IMR-90 (cell line): ENCODE measurements around the gene RASGRP1. TPM values are rescaled to one million over a fixed set of nuclear protein-coding genes. Genes with fewer than 3 reads are reported as not detected.

Source experiments
- ATAC-seq: fragments of 200-7000 bp; cut with Tn5 transposase; 2 replicates; pipeline ENCODE4 v1.9.1; 2020; ENCODE audit warnings: low read depth, mild to moderate bottlenecking, moderate library complexity
- BruUV-seq: library from RNA; stranded (reverse); fragments of 400-500 nt; replicated peaks from 2 replicates; lab custom pipeline; 2021; lab: Mats Ljungman, UMichigan
- CTCF ChIA-PET: fragments of 300-600 bp; formaldehyde crosslinking; extraction: SDS; loops from one replicate; lab custom pipeline; 2021; ENCODE audit warnings: antibody characterized with exemption; lab: Yijun Ruan, JAX
- POLR2A ChIA-PET: fragments of 300-600 bp; sonication (Branson Sonifier 250); formaldehyde crosslinking; loops from one replicate; lab custom pipeline; 2022; ENCODE audit warnings: antibody characterized with exemption; ENCODE audit not compliant: unreplicated experiment; lab: Charles Lee
- DNase-seq: peaks from one replicate; pipeline ENCODE4 v3.0.0; 2013
- H2AFZ ChIP-seq: replicated peaks from 2 replicates; pipeline ENCODE3; 2013; ENCODE audit warnings: low read length, mild to moderate bottlenecking; ENCODE audit not compliant: poor library complexity
- H2AK5ac ChIP-seq: 2 replicates; pipeline ENCODE4 v1.6.1; 2013; ENCODE audit warnings: low read depth, low read length, inconsistent platforms
- H2AK9ac ChIP-seq: replicated peaks from 2 replicates; pipeline ENCODE3; 2013; ENCODE audit warnings: mild to moderate bottlenecking, low read depth, low read length, moderate library complexity; ENCODE audit not compliant: poor library complexity
- H2BK120ac ChIP-seq: 2 replicates; pipeline ENCODE4 v1.6.1; 2013; ENCODE audit warnings: low read depth, low read length, inconsistent platforms
- H2BK15ac ChIP-seq: 3 replicates; pipeline ENCODE4 v1.6.1; 2013; ENCODE audit warnings: low read depth, low read length, inconsistent platforms
- H2BK20ac ChIP-seq: 2 replicates; pipeline ENCODE4 v1.6.1; 2013; ENCODE audit warnings: low read depth, mild to moderate bottlenecking, inconsistent platforms, low read length, moderate library complexity
- H2BK5ac ChIP-seq: 2 replicates; pipeline ENCODE4 v1.6.1; 2013; ENCODE audit warnings: mild to moderate bottlenecking, low read depth, low read length, inconsistent platforms; ENCODE audit not compliant: poor library complexity, severe bottlenecking
- H3K14ac ChIP-seq: replicated peaks from 2 replicates; pipeline ENCODE4 v1.6.1; 2013; ENCODE audit warnings: low read depth, low read length, inconsistent platforms
- H3K18ac ChIP-seq: 2 replicates; pipeline ENCODE4 v1.6.1; 2013; ENCODE audit warnings: low read depth, low read length, control low read depth
- H3K23ac ChIP-seq: 2 replicates; pipeline ENCODE4 v1.6.1; 2013; ENCODE audit warnings: low read depth, low read length, inconsistent platforms
- H3K27ac ChIP-seq: 2 replicates; pipeline ENCODE4 v1.5.1; 2013; ENCODE audit warnings: mild to moderate bottlenecking, control low read depth, low read length; ENCODE audit not compliant: insufficient read depth
- H3K27me3 ChIP-seq: 2 replicates; pipeline ENCODE4 v1.6.1; 2013; ENCODE audit warnings: low read length; ENCODE audit not compliant: control insufficient read depth, insufficient read depth
- H3K36me3 ChIP-seq: 2 replicates; pipeline ENCODE4 v1.6.1; 2013; ENCODE audit warnings: low read length, mixed read lengths; ENCODE audit not compliant: control insufficient read depth, insufficient read depth
- H3K4ac ChIP-seq: 2 replicates; pipeline ENCODE4 v1.6.1; 2013; ENCODE audit warnings: low read depth, low read length, inconsistent platforms
- H3K4me1 ChIP-seq: 2 replicates; pipeline ENCODE4 v1.6.1; 2013; ENCODE audit warnings: low read length, mixed read lengths; ENCODE audit not compliant: control insufficient read depth, insufficient read depth
- H3K4me2 ChIP-seq: 2 replicates; pipeline ENCODE4 v1.6.1; 2013; ENCODE audit warnings: low read depth, mild to moderate bottlenecking, control low read depth, low read length, moderate library complexity
- H3K4me3 ChIP-seq: 2 replicates; pipeline ENCODE4 v1.5.1; 2013; ENCODE audit warnings: low read depth, mild to moderate bottlenecking, control low read depth, low read length, moderate library complexity; ENCODE audit not compliant: insufficient read depth
- H3K56ac ChIP-seq: 2 replicates; pipeline ENCODE4 v1.6.1; 2013; ENCODE audit warnings: low read length, inconsistent platforms; ENCODE audit not compliant: insufficient read depth; ENCODE audit errors: extremely low read depth
- H3K79me1 ChIP-seq, 2 experiments: 2 replicates each; pipeline ENCODE4 v1.6.1; 2013; ENCODE audit warnings: low read length in 2 of 2, inconsistent platforms in 1 of 2, low read depth in 1 of 2
- H3K9ac ChIP-seq: 2 replicates; pipeline ENCODE4 v1.6.1; 2013; ENCODE audit warnings: low read depth, low read length, control low read depth
- H3K9me1 ChIP-seq: 2 replicates; pipeline ENCODE4 v1.6.1; 2013; ENCODE audit warnings: low read length, inconsistent platforms; ENCODE audit not compliant: insufficient read depth
- H3K9me3 ChIP-seq: 2 replicates; pipeline ENCODE4 v1.6.1; 2013; ENCODE audit warnings: low read length; ENCODE audit not compliant: control insufficient read depth, insufficient read depth
- H4K20me1 ChIP-seq: 2 replicates; pipeline ENCODE4 v1.6.1; 2013; ENCODE audit warnings: low read length, inconsistent platforms; ENCODE audit not compliant: insufficient read depth
- H4K5ac ChIP-seq: 2 replicates; pipeline ENCODE4 v1.6.1; 2013; ENCODE audit warnings: mild to moderate bottlenecking, low read depth, low read length, control low read depth
- H4K8ac ChIP-seq, 2 experiments: 2 replicates each; pipeline ENCODE4 v1.6.1; 2013; ENCODE audit warnings: low read depth in 2 of 2, low read length in 2 of 2, control low read depth in 1 of 2, inconsistent platforms in 1 of 2
- H4K91ac ChIP-seq: 2 replicates; pipeline ENCODE4 v1.6.1; 2013; ENCODE audit warnings: low read depth, low read length, inconsistent platforms; ENCODE audit not compliant: insufficient read depth
- CHD1 ChIP-seq: IDR thresholded peaks from 2 replicates; pipeline ENCODE4 v1.6.1; 2012; ENCODE audit warnings: low read depth, low read length, improper control_type of control experiment
- FOS ChIP-seq: fragments of 150-350 bp; IDR thresholded peaks from 2 replicates; pipeline ENCODE4 v1.6.1; 2016; ENCODE audit warnings: low read depth, low read length
- WGBS, 2 experiments: methylation state at CpG; one replicate each; pipeline versions ENCODE4 v1.1.5 to v1.1.7; 2013; ENCODE audit warnings: missing lambda C conversion rate in 2 of 2; ENCODE audit not compliant: insufficient read length in 1 of 2; ENCODE audit errors: extremely low coverage in 2 of 2; 5-methylcytosine and 5-hydroxymethylcytosine counted together
- dilution Hi-C: fragments of 300-500 bp; cut with HindIII; formaldehyde crosslinking; loops from one replicate; pipeline ENCODE4 v1.14.3; 2018; ENCODE audit warnings: low sequenced_read_pairs; ENCODE audit not compliant: unreplicated experiment
- in situ Hi-C: fragments of 300-500 bp; cut with MboI; formaldehyde crosslinking; loops from 3 replicates; pipeline ENCODE4 v1.14.3; 2019; ENCODE audit warnings: low sequenced_read_pairs, inconsistent platforms, mixed read lengths
- intact Hi-C: fragments of 100-400 bp; cut with micrococcal nuclease; formaldehyde crosslinking; loops from 2 replicates; pipeline ENCODE4 v1.10.0; 2022
- polyA plus RNA-seq, 3 experiments: library from polyadenylated mRNA; depleted of rRNA; stranded (reverse); fragments of >200 nt; gene quantifications; 2 replicates each; pipeline ENCODE4 v1.2.3, GENCODE V29; 2012; ENCODE audit warnings: low replicate concordance in 1 of 3
- total RNA-seq: library from RNA; depleted of rRNA; stranded (reverse); fragments of >200 nt; gene quantifications from 2 replicates; pipeline ENCODE4 v1.2.3, GENCODE V29; 2012

The RASGRP1 gene
- total and polyA plus RNA-seq, 2 of the 4 experiments (the other 2 are of a cell fraction) = 1.4 to 3.2 TPM

GRCh38 chr15:38528294-38528693, 36.3 kb downstream of the RASGRP1 start:
- Histone ChIP-seq H4K5ac (no peak overlapping the region), H3K4me3 (no peak overlapping the region), H3K36me3 (no peaks in the 10 kb centered on the region), H3K14ac (no peak overlapping the region), H4K20me1 (no peaks in the 10 kb centered on the region), H2AK5ac (no peak overlapping the region), H3K9ac (no peak overlapping the region), H3K79me1 (no peaks in the 10 kb centered on the region), H4K91ac (no peak overlapping the region), H4K8ac (no peak overlapping the region), H2BK15ac (no peak overlapping the region), H2AK9ac (no peak overlapping the region), H2AFZ (no peak overlapping the region), H3K4ac (no peak overlapping the region), H3K56ac (no peak overlapping the region), H2BK20ac (no peak overlapping the region), H3K23ac (no peak overlapping the region), H3K18ac (no peak overlapping the region), H3K27ac (no peak overlapping the region), H3K4me2 (no peak overlapping the region), H3K27me3 (no peaks in the 10 kb centered on the region), H3K9me3 (no peaks in the 10 kb centered on the region), H3K9me1 (no peaks in the 10 kb centered on the region), H2BK120ac (no peak overlapping the region), H2BK5ac (no peak overlapping the region), H3K4me1 (peaks cover 4% of the 10 kb centered on the region; the same call in 1 of the 2 replicates)
- TF ChIP-seq FOS (peak; percentile 15; the same call in 1 of the 2 replicates), CHD1 (no peak)
- dilution Hi-C loops = no loop called here
- intact Hi-C loops = no loop called here
- ChIA-PET POLR2A (no interaction called here), CTCF (no interaction called here)
- BruUV-seq = no TSS peak
- DNase-seq (peak; percentile 72), ATAC-seq (peak; percentile 42; the same call in 1 of the 2 replicates)
- in situ Hi-C loops = no loop called here
- no CpG with 5 or more reads among the region's 1 CpG for WGBS, 2 experiments
